Heart left ventricle (tissue), 16 donors: ENCODE measurements around the gene CUX1. TPM values are rescaled to one million over a fixed set of nuclear protein-coding genes. Genes with fewer than 3 reads are reported as not detected.

Source experiments
- ATAC-seq, 4 donors: fragments of 200-7000 bp; cut with Tn5 transposase; one replicate each; pipeline ENCODE4 v1.9.1; 2020 to 2022; ENCODE audit warnings: moderate library complexity in 4 of 4, mild to moderate bottlenecking in 3 of 4, moderate number of reproducible peaks in 1 of 4
- DNase-seq, 5 donors: peaks; one replicate each; pipeline ENCODE4 v3.0.0-alpha.2; 2020
- H3K27ac ChIP-seq, 12 donors: fragments of 200-600 bp; sonication (generic) in 4 of 12; one replicate each; pipeline versions ENCODE4 v1.5.0 to v1.8.0; 2016 to 2022; ENCODE audit warnings: mild to moderate bottlenecking in 2 of 12
- H3K27me3 ChIP-seq, 9 donors: fragments of 200-600 bp; sonication (generic) in 2 of 9; one replicate each; pipeline versions ENCODE4 v1.5.1 to v1.8.0; 2016 to 2022; ENCODE audit warnings: mild to moderate bottlenecking in 3 of 9
- H3K36me3 ChIP-seq, 9 donors: fragments of 200-600 bp; sonication (generic) in 2 of 9; one replicate each; pipeline versions ENCODE4 v1.5.0 to v1.8.0; 2018 to 2022; ENCODE audit warnings: mild to moderate bottlenecking in 2 of 9
- H3K4me1 ChIP-seq, 12 donors: fragments of 200-600 bp; sonication (generic) in 4 of 12; one replicate each; pipeline versions ENCODE4 v1.5.0 to v1.8.0; 2016 to 2022; ENCODE audit warnings: mild to moderate bottlenecking in 3 of 12
- H3K4me3 ChIP-seq, 12 donors: fragments of 200-600 bp; sonication (generic) in 4 of 12; one replicate each; pipeline versions ENCODE4 v1.5.0 to v1.8.0; 2017 to 2022; ENCODE audit warnings: mild to moderate bottlenecking in 9 of 12, moderate library complexity in 4 of 12
- H3K9me3 ChIP-seq, 12 donors: fragments of 200-600 bp; sonication (generic) in 4 of 12; one replicate each; pipeline versions ENCODE4 v1.5.0 to v1.8.0; 2016 to 2022; ENCODE audit warnings: mild to moderate bottlenecking in 1 of 12
- CTCF ChIP-seq, 12 donors: fragments of 200-600 bp; sonication (generic) in 4 of 12; IDR thresholded peaks; one replicate each; pipeline versions ENCODE4 v1.5.0 to v1.8.0; 2018 to 2022; ENCODE audit warnings: antibody characterized with exemption in 12 of 12, mild to moderate bottlenecking in 5 of 12
- POLR2A ChIP-seq, 2 donors: fragments of 450-650 bp; IDR thresholded peaks; one replicate each; pipeline ENCODE4 v1.6.1; 2017; ENCODE audit warnings: antibody characterized with exemption in 2 of 2, mild to moderate bottlenecking in 2 of 2, moderate library complexity in 2 of 2
- WGBS, 4 donors: extraction: QIAGEN DNeasy Blood & Tissue Kit in 2 of 4; methylation state at CpG; one replicate each; pipeline versions ENCODE4 v1.1.5 to v1.1.7; 2013 to 2018; 5-methylcytosine and 5-hydroxymethylcytosine counted together
- intact Hi-C, 10 donors: fragments of 100-400 bp; cut with DNase I; formaldehyde crosslinking; loops; one replicate each; pipeline versions ENCODE4 v1.11.1 to v1.14.2; 2022
- polyA plus RNA-seq, 2 donors: library from polyadenylated mRNA; stranded (reverse); fragments of 200-250 nt; gene quantifications; one replicate each; pipeline ENCODE4 v1.2.3, GENCODE V29; 2013
- total RNA-seq, 9 donors: library from RNA; depleted of rRNA in 2 of 9; stranded (reverse); fragments of >200 nt in 2 of 9; fragmentation: NEBNext Ultra II Directional in 3 of 9; extraction: Animal tissue kit (Norgen Biotek cat#: 25700) in 3 of 9; gene quantifications; one replicate each; pipeline versions ENCODE4 v1.1.0 to v1.2.4, GENCODE V29; 2016 to 2023
- donor health status: ischemic (EF 13 %, LVEDD 7.1; RV severe dilation, severe dysfunction).
- donor health status: healthy with polysubstance abuse.
- donor health status: DM: no; HTN: yes; CAD: no.
- donor health status: DM: no; HTN: no; CAD: no.
- donor health status: ischemic (EF 25% LVEDD 6.9; RV normal size, moderate dysfunction).
- donor health status: ischemic (EF 25% LVEDD 5.7; RV mildly dilated, moderate dysfunction).
- donor health status: healthy.
- donor health status: DM: yes; HTN: yes; CAD: no.
- donor health status: ischemic (EF 35%, LVEDD 5.7; RV mildly dilated, moderate dysfunction).
- donor health status: nonischemic (EF 11% LVEDD 7.7; RV severe dilation, severe dysfunction).
- donor health status: DM: yes; HTN: yes; CAD: no.
- donor health status: PGD.
- donor health status: ischemic (EF 29% LVEDD 5.4; RV normal size, mild dysfunction).
- donor health status: nonischemic (EF 23%, LVEDD 6.1; RV moderate dilation, normal function).

The CUX1 gene
- total and polyA plus RNA-seq, 11 donors: 51.9 to 173 (median 122) TPM

GRCh38 chr7:102253973-102254370, 436.5 kb downstream of the CUX1 start:
- ATAC-seq (no peak), DNase-seq (no peak)
- Histone ChIP-seq H3K36me3 (peaks cover 0 to 19% (median 5%) of the 10 kb centered on the region in 9 donors), H3K4me3 (no peak overlapping the region), H3K27me3 (no peaks in the 10 kb centered on the region), H3K4me1 (no peaks in the 10 kb centered on the region), H3K27ac (no peak overlapping the region), H3K9me3 (no peaks in the 10 kb centered on the region)
- TF ChIP-seq POLR2A (IDR thresholded peaks at IDR 0.05) (no peak), CTCF (IDR thresholded peaks at IDR 0.05) (no peak)
- intact Hi-C loops: no loop called here
- 92 to 95% (median 94%) methylated on average over 13 of the region's 13 CpGs for WGBS, 4 donors

- ATAC-seq (no peak), DNase-seq (no peak)
- TF ChIP-seq CTCF (IDR thresholded peaks at IDR 0.05): no peak
- TF ChIP-seq POLR2A (IDR thresholded peaks at IDR 0.05): no peak
- H3K27ac ChIP-seq: no peak overlapping the region
- H3K4me1 ChIP-seq: no peaks in the 10 kb centered on the region
- intact Hi-C loops: no loop called here
- no peaks in the 10 kb centered on the region for H3K9me3 ChIP-seq
- H3K36me3 ChIP-seq: peaks cover 0 to 14% (median 5%) of the 10 kb centered on the region in 9 donors
- H3K27me3 ChIP-seq: no peaks in the 10 kb centered on the region
- no peak overlapping the region for H3K4me3 ChIP-seq
- 90 to 99% (median 95%) methylated on average over 8 of the region's 8 CpGs for WGBS, 4 donors
Measured at GRCh38 chr7:102254521-102254920, 437.1 kb downstream of the CUX1 start.

GRCh38 chr7:102255501-102255900, 438.1 kb downstream of the CUX1 start:
- H3K36me3 ChIP-seq: peaks cover 0 to 4% (median 0%) of the 10 kb centered on the region in 9 donors
- H3K27me3 ChIP-seq: no peaks in the 10 kb centered on the region
- no peak for ATAC-seq
- no peaks in the 10 kb centered on the region for H3K4me1 ChIP-seq
- DNase-seq: no peak
- H3K9me3 ChIP-seq: no peaks in the 10 kb centered on the region
- TF ChIP-seq CTCF (IDR thresholded peaks at IDR 0.05): no peak
- TF ChIP-seq POLR2A (IDR thresholded peaks at IDR 0.05): no peak
- intact Hi-C loops: no loop called here
- no peak overlapping the region for H3K4me3 ChIP-seq
- WGBS, 4 donors: 89 to 96% (median 95%) methylated on average over 7 of the region's 7 CpGs
- no peak overlapping the region for H3K27ac ChIP-seq

- TF ChIP-seq CTCF (IDR thresholded peaks at IDR 0.05): no peak
- TF ChIP-seq POLR2A (IDR thresholded peaks at IDR 0.05): no peak
- Histone ChIP-seq H3K36me3 (peaks cover 0 to 4% (median 0%) of the 10 kb centered on the region in 9 donors), H3K4me1 (no peaks in the 10 kb centered on the region), H3K27ac (no peak overlapping the region), H3K9me3 (no peaks in the 10 kb centered on the region), H3K4me3 (no peak overlapping the region), H3K27me3 (no peaks in the 10 kb centered on the region)
- WGBS, 4 donors: 92 to 96% (median 93%) methylated on average over 15 of the region's 15 CpGs
- intact Hi-C loops: no loop called here
- DNase-seq (no peak), ATAC-seq (no peak)
Measured at GRCh38 chr7:102255916-102256315, 438.5 kb downstream of the CUX1 start.
